Tongue (tissue), 2 donors: ENCODE data around the gene ADAM21. TPM values are rescaled to one million over a fixed set of nuclear protein-coding genes. Genes with fewer than 3 reads are reported as not detected.
A peak's percentile ranks its signal among the peaks of the same experiment; 100 is the strongest.
"Not testable (repeated sequence)": the region's sequence is repeated elsewhere in the genome, so short reads cannot be mapped to it uniquely, and the experiment has no call there.

Experiments
- DNase-seq: peaks from one replicate; pipeline ENCODE4 v3.0.0-alpha.2; 2015
- total RNA-seq: library from RNA; depleted of rRNA; stranded (reverse); fragments of >200 nt; gene quantifications from one replicate; pipeline ENCODE4 v1.2.3, GENCODE V29; 2014

Gene ADAM21
- total RNA-seq: not detected

GRCh38 chr14:70451874-70452273 is at the start of gene ADAM21:
ADAM21 (plus strand) TSS chr14:70452174; CDS start chr14:70457500, 5,326 bp downstream.
- DNase-seq: no peak

- DNase-seq: peak; percentile 13
Observed at GRCh38 chr14:70403335-70403734, 48.6 kb upstream of the ADAM21 start.

DNA sequence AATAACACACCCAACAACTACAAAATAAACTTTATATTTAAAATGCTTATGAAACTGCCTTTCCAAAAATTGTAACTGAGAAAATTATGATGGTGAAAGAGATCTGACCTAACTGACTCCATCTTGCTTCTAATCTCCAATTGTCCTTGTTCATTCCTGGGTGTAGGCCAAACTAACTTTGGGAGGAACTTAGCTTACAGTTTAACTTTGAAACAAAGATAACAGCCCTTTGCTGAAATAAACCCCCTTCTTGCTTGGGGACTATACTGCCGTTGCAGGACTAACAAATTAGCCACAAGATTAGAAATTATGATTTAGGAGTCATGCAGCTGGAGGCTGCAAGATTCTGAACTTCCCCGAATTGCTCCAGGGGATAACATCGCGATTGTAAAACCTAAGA is 45.8 kb upstream of the ADAM21 start:
- DNase-seq: not testable (repeated sequence)

- DNase-seq: no peak
Observed at GRCh38 chr14:70407621-70408020, 44.4 kb upstream of the ADAM21 start.

GRCh38 chr14:70415788-70416187 is 36.2 kb upstream of the ADAM21 start:
- no peak for DNase-seq

GRCh38 chr14:70416338-70416724 is 35.6 kb upstream of the ADAM21 start:
- peak; percentile 38 for DNase-seq

- peak; percentile 84 for DNase-seq
Observed at GRCh38 chr14:70416725-70417349, 35.1 kb upstream of the ADAM21 start, which contains the start of gene SYNJ2BP. SYNJ2BP (minus strand) TSS chr14:70417090; CDS start chr14:70416963, 127 bp downstream.

DNA sequence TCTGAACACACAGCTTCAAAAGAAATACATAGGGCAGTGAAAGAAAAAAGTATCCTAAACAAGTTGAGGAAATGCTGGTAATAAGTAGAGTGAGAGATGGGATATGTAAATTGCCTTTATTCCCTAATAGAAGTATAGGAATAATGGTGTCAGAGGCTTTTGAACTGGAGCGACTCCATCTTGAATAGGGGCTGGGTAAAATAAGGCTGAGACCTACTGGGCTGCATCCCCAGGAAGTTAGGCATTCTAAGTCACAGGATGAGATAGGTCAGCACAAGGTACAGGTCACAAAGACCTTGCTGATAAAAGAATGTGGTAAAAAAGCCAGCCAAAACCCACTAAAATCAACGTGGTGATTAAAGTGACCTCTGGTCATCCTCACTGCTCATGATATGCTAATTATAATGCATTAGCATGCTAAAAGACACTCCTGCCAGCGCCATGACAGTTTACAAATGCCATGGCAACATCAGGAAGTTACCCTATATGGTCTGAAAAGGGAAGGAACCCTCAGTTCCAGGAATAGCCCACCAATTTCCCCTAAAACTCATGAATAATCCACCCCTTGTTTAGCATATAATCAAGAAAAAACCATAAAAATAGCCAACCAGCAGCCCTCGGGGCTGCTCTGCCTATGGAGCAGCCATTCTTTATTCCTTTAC is 32.6 kb upstream of the ADAM21 start:
- DNase-seq: not testable (repeated sequence)

DNA sequence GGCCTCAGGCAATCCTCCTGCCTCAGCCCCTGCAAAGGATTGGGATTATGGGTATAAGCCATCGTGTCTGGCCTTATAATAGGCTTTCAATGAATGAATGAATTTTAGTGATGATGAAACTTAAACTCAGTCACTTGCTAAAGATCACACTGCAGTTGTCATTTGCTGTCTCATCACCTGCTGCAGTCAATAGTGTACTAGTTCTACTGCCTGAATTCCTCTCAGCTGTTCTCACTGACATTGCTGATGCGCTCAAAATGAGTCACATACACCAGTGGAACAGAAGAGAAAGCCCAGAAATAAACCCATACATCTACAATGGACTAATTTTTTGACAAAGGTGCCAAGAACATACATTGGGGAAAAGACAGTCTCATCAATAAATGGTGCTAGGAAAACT is 29.4 kb upstream of the ADAM21 start:
- peak; percentile 66 for DNase-seq

- peak; percentile 67 for DNase-seq
Observed at GRCh38 chr14:70425354-70425753, 26.6 kb upstream of the ADAM21 start.

GRCh38 chr14:70426555-70426954 is 25.4 kb upstream of the ADAM21 start:
- DNase-seq: not testable (repeated sequence)

- DNase-seq: no peak
Observed at GRCh38 chr14:70436867-70437266, 15.1 kb upstream of the ADAM21 start.

- no peak for DNase-seq
Observed at GRCh38 chr14:70441641-70442040, 10.3 kb upstream of the ADAM21 start.

GRCh38 chr14:70442750-70443149 is 9.2 kb upstream of the ADAM21 start:
- no peak for DNase-seq

DNA sequence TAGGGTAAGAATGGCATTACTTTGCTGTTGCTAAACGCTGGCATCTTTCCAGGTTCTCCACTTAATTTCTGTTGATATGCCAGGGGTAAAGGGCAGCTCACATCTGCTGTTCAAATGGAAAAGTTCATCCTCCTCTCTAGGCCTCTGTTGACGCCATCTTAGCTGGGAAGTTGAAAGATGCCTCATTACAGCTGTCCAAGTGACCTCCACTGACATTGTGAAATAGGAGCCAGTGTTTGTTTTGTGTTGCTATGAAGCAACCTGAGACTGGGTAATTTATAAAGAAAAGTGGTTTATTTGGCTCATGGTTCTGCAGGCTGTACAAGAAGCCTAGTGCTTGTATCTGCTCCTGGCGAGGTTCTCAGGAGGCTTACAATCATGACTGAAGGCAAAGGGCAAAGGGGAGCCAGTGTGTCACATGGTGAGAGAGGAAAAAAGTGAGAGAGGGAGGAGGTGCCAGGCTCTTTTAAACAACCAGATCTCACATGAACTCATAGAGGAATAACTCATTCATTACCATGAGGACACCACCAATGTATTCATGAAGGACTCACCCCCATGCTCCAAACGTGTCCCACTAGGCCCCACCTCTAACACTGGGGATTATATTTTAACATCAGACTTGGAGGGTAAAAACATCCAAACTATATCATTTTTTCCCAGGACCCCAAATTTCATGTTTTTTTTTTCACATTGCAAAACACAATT is 3.2 kb upstream of the ADAM21 start:
- DNase-seq: peak; percentile 35

DNA sequence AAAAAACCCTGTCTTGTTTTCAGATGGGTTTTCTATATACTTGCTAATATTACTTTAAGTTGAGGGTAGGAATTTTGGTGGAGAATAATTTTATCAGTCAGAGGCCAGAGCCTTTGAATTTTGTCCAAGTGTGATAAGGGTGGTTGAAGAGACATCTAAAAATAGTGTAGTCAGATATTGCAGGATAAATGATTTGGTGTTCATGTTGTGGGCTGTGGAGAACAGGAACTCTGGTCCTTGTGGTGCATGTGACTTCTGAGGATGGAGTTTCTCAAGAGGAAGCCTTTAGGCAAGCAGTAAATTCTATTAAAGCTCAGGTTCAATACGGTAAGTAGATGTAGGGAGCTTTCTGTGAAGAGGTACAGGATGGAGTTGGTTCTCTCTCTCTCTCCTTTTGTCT is 2.8 kb downstream of the ADAM21 start:
- no peak for DNase-seq

GRCh38 chr14:70468731-70469130 is 16.8 kb downstream of the ADAM21 start:
- no peak for DNase-seq

GRCh38 chr14:70470863-70471563 is 19.0 kb downstream of the ADAM21 start:
- DNase-seq: not testable (repeated sequence)

DNA sequence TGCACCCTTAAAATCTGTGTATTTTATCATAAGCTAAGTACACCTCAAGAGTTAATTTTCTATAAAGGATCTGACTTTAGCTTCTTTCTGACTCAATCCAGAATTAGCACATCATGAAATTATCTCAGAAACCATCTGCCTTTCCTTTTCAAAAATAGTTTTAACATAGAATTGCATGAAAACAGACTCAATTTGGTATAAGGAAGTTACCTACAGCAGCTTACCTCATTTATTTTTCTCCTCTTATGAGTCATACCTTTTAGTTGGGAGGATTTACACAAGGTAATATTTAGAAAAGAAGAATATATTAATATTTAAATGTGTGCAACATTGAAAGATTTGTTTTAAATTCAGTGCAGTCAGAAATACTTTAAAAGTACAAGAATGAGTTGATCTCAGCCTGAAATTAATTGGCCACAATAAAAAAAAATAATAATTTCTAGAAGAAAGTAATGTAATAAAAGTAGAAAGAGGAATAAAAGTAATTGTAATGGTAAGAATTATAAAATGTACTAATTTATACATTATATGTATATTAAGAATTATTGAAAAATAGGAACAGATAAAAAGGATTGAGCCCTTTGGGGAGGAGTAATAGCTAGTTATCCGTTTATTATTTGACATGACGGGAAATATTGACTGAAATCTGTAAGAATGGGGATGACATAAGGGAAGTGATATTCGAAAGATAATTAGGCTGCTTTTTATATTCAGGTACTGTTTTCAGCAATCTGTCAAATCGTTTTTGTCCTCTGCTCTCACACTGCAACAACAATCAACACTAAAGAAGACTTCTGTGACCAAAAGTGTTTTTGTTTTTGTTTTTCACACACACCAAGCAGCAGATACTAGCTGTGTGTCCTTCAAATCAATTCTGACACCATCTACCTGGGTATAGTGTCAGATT is 20.5 kb downstream of the ADAM21 start:
- DNase-seq: no peak

DNA sequence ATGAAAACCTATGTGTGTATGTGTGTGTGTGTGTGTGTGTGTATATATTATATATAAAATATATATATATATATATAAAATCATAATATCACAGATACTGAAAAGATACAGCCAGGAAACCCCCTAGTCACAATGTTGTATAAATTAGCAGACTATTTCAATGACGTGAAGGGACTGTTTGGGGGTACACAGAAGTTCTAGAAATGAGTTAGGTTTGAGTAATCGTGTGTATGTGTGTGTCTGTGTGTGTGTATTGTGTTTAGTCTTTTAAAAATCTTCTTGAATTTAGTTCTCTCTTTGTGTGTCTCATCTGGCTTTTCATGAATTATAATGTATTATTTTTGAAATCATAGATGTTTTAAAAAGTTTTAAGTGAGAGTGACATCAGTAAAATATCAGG is 21.9 kb downstream of the ADAM21 start:
- no peak for DNase-seq

DNA sequence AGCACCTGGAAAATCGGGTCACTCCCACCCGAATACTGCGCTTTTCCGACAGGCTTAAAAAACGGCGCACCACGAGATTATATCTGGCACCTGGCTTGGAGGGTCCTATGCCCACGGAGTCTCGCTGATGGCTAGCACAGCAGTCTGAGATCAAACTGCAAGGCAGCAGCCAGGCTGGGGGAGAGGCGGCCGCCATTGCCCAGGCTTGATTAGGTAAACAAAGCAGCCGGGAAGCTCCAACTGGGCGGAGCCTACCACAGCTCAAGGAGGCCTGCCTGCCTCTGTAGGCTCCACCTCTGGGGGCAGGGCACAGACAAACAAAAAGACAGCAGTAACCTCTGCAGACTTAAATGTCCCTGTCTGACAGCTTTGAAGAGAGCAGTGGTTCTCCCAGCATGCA is 23.5 kb downstream of the ADAM21 start:
- not testable (repeated sequence) for DNase-seq
